Measurements from ENCODE around the gene HSPA4.
A peak's percentile ranks its signal among the peaks of the same experiment; 100 is the strongest.
"Not testable (repeated sequence)": the region's sequence is repeated elsewhere in the genome, so short reads cannot be mapped to it uniquely, and the experiment has no call there.

Gene HSPA4

DNA sequence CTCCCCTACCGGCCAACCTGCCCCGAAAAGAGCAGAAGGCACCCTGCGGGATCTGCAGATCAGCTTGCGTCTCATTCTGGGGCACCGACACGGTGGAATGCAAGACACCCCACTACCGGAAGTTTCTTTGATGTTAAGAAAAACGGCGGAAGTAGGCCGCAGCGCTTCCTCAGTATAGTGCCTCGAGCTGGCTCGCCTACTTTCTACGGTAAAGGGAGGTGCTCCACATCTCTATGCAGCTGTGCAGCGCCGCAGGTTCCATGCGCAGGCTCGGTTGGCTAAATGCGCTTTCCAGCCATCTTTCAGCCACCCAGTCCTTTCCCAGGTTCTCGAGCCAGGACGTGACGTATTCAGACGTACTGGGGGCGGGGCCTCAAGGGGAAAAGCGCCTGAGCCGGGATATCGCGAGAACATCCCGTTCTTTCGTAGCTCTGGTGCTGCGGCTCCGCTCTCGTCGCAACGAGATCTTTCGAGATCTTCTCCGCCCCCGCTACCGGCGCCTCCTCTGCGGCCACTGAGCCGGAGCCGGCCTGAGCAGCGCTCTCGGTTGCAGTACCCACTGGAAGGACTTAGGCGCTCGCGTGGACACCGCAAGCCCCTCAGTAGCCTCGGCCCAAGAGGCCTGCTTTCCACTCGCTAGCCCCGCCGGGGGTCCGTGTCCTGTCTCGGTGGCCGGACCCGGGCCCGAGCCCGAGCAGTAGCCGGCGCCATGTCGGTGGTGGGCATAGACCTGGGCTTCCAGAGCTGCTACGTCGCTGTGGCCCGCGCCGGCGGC is at the start of gene HSPA4:
Gene HSPA4 (plus strand): TSS at position 472 of the 775 bp plus-strand sequence. CDS start 238 bp downstream, at position 710.
- DNase-seq (ENCODE audit: low spot score), result peak; percentile 99

DNA sequence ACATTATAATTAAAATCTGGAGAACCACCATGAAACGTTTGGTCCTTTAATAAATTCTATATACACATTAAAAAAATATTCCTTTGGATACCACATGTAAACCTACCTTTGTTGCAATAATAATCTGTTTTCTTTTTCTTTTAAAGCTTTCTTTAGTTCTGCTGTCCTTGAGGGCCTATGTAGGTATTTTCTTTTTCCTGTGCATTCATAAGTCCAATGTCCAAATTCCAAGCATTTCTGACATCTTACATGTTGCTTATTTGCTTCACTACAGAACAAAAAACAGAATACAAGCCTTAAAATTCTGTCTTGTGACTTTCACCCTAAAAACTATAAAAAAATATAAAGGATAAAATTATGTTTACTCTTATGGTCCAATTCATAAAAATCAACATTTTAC is 45.2 kb upstream of the HSPA4 start:
- DNase-seq (ENCODE audit: low spot score), result no peak

DNA sequence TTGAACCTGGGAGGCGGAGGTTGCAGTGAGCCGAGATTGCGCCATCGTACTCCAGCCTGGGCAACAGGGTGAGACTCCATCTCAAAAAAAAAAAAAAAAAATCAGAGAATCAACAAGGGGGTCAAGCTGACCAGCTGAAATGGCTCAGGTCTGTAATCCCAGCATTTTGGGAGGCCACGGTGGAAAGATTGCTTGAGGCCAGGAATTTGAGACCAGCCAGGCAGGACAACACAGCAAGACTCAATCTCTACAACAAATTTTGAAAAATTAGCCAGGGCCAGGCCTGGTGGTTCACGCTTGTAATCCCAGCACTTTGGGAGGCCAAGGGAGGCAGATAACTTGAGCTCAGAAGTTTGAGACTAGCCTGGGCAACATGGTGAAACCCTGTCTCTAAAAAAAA is 43.4 kb upstream of the HSPA4 start:
- not testable (repeated sequence) for DNase-seq (ENCODE audit: low spot score)

DNA sequence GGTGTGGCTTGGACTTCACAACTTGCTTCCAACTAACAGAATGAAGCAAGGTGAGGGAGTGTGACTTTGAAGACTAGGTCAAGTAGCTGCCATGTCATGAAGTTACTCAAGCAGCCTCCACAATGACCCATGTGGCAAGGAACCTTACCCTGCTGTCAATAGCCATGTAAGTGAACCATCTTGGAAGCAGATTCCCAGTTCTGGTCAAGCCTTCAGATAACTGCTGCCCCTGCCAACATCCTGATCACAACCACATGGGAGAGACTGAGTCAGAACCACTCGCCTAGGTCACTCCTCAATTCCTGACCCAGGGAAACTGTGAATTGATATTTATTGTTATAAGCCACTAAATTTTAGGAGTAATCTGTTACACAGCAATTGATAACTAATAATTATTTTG is 36.3 kb upstream of the HSPA4 start:
- no peak for DNase-seq (ENCODE audit: low spot score)

DNA sequence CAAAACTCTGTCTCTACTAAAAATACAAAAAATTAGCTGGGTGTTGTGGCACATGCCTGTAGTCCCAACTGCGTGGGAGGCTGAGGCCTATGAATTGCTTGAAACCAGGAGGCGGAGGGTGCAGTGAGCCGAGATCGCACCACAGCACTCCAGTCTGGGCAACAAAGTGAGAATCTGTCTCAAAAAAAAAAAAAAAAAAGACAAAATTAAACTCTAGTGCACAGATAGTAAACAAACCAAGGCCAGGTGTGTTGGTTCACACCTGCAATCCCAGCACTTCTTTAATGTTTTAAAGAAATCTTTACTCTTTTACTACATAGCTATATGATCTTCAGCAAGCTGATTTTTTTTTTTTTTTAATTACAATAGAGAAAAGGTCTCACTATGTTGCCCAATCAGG is 33.8 kb upstream of the HSPA4 start:
- DNase-seq (ENCODE audit: low spot score), result no peak

DNA sequence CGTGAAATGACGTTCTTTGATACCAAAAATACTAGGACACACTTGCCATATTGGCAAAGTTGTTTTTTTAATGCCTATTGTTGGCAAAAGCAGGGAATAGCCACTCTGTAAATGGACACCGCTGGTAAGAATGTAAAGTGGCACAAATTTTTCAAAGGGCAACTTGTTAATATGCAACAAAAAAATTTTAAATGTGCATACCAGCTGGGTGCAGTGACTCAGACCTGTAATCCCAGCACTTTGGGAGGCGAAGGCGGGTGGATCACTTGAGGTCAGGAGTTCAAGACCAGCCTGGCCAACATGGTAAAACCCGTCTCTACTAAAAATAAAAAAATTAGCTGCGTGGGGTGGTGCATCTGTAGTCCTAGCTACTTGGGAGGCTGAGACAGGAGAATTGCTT is 32.3 kb upstream of the HSPA4 start:
- not testable (repeated sequence) for DNase-seq (ENCODE audit: low spot score)

DNA sequence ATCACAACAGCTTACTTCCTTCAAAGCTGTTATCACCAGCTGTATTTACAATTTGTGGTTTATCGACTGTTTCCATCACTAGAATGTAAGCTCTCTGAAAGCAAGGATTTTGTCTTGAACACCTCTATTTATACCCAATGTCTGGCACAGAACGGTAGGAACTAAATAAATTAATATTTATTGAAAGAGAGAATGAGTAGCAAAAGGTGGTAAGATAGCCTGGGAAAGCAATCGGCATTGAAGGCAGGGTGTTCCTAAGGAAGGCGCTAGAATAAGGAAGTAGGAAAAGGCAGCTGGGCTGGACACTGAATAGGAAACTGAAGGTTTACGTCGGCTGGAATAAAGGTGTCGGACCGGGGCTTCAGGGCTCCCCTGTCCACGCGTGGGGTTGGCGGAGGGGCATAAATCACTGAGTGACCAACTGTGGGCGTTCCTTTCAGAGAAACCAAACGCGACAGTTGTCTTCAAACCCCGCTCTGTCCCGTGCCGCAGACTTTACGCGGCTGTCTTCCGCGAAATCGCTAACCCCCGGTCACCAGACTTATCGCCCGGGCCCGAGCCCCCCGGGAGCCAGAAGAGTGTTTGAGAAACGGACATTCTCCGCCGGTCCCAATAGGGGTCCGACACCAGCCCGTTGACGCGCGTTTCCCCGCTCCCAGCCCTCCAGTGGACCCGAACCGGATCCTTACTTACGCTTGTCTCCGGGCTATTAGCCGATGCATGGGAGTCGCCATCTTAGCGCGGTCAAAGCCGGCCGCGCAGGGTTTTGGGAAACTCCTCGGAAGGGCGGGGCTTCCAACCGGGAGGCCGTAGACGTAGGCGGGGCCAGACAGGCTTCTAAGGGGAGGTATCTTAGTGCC is 25.8 kb upstream of the HSPA4 start, which contains the start of gene ZCCHC10:
Gene ZCCHC10 (minus strand): TSS at position 746 of the 860 bp plus-strand sequence. CDS start 12 bp downstream, at position 734.
- DNase-seq (ENCODE audit: low spot score), result peak; percentile 88

DNA sequence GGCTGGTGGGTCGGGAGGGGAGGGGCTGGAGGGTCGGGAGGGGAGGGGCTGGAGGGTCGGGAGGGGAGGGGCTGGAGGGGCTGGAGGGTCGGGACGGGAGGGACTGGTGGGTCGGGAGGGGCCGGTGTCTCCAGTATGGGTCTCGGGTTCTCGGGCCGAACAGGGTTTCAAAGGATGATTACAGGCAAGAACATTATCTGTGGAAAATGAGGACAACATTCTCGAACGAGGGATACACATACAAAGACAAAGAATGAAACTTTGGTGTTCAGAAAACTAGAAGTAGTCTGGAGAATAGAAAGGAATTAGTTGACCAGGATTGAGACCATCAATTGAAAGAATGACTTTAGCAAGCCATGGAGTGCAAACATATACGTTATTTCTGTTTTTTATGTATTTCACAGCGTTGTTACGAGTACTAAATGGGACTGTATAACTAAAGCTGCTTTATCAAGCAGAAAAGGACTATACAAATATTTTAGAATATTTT is 25.1 kb upstream of the HSPA4 start:
- DNase-seq (ENCODE audit: low spot score), result no peak

DNA sequence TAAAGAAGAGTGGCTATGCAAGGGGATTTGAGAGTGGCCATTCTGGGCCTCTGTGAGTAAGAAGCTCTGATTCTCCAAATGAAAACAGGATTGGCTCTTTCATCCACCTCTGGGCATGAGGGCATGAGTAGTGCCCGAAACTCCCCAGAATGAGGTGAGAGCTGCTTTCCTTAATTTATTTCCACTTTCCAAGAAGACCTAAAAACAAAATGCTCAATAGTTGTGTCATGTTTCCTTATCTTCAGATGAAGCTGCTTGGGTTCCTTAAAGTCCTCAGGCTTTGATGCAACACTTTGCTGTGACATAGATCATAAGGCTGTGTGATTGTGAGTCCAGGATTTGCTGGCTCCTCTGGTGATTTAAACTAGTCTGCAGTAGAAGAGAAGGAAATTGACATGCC is 22.4 kb upstream of the HSPA4 start:
- no peak for DNase-seq (ENCODE audit: low spot score)

DNA sequence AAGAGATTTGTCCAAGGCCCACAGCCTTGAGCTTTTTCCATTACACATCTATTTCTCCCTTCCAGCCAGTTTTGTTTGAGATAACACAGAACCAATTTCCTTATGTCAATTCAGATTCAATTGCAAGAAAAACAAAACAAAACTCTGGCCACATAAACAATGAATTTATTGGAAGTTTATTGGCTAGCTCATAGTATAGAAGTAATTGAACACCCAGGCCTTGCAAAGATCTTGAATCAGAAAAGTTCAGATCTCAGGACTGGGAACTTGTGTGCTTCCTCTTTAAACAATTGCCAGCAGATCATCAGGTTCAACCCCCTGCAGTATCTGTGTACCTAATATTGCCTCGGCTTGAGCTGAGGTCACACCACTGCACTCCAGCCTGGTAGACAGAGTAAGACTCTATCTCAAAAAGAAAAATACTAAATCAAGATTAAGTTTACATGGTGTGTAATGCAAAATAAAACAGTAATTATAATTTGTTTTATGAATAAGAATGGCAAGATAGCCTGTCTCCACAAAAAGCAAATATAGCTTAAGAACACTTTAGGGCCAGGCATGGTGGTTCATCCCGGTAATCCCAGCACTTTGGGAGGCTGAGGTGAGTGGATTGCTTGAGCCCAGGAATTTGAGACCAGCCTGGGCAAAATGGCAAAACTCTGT is 21.3 kb upstream of the HSPA4 start:
- no peak for DNase-seq (ENCODE audit: low spot score)

DNA sequence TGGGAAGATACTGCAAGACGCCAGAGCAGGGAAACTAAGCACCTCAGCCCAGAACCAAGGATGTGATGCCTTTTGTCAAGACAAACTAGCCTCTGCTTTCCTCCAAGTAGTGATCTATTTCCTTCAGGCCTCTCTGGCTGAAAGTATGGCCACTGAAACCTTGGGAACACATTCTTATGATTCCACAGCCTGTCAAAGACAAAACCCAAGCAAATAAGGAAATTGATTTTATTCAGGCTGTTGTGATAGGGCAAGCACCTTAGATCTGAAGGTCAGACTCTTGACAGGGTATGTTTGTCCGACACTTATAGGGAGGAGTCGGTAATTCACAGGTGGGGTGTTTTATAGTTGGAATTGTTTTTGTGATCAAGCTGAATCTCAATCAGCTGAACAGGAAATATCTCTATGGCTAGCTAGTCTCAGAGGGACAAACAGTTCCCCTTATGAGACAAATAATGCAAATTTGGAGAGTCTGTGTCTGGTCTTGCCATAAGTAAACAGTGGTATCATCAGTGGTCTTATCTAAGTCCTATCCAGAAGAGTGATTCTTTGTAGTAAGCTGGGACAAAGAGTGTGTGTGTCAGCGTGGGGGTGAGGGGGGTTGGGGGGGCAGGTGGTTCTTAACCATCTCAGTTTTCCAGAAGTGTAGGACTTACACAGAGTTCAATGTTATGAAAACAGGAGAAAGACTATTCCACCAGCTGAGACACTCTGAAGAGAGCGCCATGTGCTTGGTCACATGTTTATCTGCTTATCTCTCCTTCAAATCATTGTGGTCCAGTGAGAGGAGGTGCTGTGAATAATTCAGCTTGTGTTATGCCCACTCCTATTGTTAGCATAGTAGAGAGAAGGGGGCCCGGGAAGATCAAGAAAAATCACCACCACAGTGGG is 18.7 kb upstream of the HSPA4 start:
- DNase-seq (ENCODE audit: low spot score), result no peak

DNA sequence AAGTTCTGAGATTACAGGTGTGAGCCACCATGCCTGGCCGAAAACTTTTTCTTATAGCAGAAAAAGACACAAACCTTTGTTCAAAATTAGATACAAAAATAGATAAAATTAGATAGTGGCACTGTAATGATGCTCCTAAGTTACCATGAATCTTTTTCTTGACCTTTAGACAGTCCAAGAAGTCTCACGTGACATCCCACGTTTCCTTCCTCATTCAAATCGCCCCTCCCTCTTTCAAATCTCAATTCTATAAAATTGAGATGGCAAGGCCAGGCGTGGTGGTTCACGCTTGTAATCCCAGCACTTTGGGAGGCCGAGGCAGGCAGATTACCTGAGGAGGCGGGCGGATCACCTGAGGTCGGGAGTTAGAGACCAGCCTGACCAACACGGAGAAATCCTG is 17.7 kb upstream of the HSPA4 start:
- DNase-seq (ENCODE audit: low spot score), result no peak

DNA sequence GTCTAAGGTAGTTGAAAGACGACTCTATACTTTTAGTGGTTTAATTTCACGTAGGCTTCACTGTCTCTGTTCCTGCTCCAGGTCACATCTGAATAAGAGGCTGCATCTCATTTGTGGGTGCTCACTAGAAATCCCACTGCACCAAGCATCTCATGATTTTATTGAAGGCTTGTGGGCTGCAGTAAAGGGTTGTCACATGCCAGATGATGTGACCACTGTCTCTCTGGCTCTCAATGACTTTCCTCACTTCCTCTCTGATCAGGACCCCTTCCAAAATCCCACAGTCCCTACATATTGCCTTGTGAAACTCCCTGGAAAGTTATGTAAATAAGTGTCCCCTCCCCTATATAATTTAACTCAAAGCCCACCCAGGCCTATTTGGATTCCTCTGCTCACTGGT is 16.6 kb upstream of the HSPA4 start:
- no peak for DNase-seq (ENCODE audit: low spot score)

DNA sequence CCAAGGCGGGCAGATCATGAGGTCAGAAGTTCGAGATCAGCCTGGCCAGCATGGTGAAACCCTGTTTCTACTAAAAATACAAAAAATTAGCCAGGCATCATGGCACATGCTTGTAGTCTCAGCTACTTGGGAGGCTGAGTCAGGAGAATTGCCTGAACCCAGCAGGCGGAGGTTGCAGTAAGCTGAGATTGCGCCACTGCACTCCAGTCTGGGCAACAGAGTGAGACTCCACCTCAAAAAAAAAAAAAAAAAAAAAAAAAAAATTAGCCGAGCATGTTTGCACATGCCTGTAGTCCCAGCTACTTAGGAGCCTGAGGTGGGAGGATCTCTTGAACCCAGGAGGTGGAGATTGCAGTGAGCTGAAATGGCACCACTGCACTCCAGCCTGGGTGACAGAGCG is 15.1 kb upstream of the HSPA4 start:
- not testable (repeated sequence) for DNase-seq (ENCODE audit: low spot score)

DNA sequence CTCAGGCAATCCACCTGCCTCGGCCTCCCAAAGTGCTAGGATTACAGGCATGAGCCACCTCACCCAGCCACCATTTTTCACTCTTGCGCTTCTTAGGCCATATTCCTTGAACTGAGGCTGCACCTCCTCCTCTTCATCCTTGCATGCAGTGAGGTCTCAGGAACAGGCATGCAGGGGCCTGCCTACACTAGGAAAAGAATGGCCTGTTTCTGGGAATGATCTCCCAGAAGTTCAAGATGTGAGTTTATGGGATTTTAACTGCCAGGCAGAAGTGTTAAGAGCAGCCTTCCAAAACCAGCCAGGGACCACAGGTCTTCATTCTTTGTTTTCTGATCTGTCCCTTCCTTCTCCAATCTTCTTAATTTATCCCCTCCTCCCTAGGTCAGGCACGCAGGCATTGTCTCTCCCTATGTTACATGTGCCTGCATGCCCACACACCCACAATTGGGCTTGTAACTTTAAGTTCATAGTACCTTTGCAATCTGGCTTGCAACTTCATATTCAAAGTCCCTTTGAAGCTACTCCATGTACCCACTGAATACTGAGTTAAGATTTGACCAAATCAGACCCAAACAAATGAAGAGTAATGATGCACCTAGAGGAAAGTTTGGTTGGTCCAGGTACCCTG is 10.5 kb upstream of the HSPA4 start:
- DNase-seq (ENCODE audit: low spot score), result no peak

DNA sequence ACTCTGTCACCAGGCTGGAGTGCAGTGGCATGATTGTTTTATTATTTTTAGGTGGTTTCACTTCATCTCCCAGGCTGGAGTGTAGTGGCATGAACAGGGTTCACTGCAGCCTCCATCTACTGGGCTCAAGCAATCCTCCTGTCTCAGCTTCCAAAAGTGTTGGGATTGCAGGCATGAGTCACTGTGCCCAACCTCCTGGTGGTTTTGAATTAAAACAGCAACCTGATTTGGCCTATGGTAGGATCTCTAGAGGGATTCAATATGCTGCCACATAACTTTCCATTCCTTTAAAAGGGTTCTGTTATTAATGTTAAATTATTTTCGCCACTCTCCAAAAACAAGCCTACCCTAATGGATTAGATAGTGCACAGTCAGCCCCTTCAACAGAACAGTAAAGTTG is 9.9 kb upstream of the HSPA4 start:
- DNase-seq (ENCODE audit: low spot score), result no peak

DNA sequence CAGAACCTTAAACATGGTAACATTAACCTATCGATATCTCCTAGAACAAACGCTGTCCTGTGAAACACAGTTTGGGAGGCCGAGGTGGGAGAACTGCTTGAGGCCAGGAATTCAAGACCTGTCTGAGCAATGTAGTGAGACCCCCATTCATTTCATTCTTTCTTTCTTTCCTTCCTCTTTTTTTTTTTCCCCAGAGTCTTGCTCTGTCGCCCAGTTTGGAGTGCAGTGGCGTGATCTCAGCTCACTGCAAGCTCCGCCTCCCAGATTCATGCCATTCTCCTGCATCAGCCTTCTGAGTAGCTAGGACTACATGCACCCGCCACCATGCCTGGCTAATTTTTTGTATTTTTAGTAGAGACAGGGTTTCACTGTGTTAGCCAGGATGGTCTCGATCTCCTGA is 5.3 kb upstream of the HSPA4 start:
- not testable (repeated sequence) for DNase-seq (ENCODE audit: low spot score)

DNA sequence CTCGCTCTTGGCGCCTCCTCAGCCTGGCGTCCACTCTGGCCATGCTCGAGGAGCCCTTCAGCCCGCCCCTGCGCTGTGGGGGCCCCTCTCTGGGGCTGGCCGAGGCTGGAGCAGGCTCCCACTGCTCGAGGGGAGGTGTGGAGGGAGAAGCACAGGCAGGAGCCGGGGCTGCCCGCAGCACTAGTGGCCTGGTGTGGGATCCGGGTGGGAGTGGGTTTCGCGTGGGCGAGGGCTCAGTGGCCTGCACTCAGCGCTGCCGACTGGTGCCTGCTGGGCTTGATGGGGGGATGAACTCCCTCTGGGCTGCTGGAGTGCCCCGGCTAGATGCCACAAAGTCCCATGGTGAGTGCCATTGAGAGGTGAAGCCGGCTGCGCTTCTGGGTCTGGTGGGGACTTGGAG is 4.4 kb upstream of the HSPA4 start:
- DNase-seq (ENCODE audit: low spot score), result no peak

DNA sequence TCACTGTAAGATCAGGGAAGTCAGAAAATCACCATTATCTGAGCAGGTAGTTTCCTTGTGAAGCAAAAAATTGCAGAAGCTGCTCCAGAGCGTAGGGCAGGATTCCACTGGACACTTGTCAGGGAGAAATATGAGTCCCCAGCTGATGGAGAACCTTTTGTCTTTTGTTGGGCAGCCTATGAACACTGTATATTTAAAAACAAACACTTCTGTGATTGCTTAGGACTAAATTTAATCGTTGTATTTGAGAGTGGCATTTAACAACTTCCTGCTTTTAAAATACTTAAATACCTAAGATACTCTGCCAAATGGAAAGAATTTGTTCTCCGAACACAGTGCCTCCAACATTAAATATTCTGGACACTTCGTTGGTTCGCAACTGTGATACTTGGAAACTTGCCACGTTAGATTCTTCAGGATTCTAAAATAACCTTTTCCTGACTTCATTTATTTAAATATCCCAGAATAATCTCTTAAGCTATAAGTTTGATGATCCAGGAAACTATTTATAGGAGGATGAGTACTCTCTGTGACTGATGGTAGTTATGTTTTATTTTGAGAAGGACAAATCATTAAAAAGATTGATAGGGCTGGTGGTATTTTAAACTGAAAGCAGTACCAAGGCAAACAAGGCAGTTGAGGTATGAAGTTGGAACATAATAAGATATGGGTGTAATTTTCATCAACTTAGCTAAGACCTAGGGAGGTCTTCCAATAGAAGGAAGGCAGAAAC is 2.7 kb upstream of the HSPA4 start:
- DNase-seq (ENCODE audit: low spot score), result no peak

DNA sequence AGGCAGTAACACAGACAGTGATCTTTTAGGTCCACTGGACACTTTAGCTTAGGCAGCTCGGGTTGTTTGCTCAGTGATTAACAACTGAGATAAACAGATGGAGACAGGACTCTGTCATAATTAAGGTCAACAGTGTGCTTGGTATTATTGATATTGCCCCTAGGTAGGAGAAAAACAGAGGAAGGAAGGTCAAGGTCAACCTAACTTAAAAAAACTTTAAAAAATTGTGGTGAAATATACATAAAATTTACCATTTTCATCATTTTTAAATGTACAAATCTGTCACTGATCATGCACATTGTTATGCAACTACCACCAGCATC is 2.1 kb upstream of the HSPA4 start:
- no peak for DNase-seq (ENCODE audit: low spot score)
